ENCODE data around the gene ZSCAN32. TPM values are rescaled to one million over a fixed set of nuclear protein-coding genes. Genes with fewer than 3 reads are reported as not detected.

ZSCAN32 gene
- total RNA-seq, 4 donors from 2014 or later, result 8.2 to 16.4 (median 11.7) TPM

- no peak overlapping the region for H3K4me3 ChIP-seq (ENCODE audit: low read depth, poor library complexity, severe bottlenecking)
- intact Hi-C loops (cut with DNase I; ENCODE audit: low total_unique reads), result no loop called here
- TF ChIP-seq, protein P1, sequence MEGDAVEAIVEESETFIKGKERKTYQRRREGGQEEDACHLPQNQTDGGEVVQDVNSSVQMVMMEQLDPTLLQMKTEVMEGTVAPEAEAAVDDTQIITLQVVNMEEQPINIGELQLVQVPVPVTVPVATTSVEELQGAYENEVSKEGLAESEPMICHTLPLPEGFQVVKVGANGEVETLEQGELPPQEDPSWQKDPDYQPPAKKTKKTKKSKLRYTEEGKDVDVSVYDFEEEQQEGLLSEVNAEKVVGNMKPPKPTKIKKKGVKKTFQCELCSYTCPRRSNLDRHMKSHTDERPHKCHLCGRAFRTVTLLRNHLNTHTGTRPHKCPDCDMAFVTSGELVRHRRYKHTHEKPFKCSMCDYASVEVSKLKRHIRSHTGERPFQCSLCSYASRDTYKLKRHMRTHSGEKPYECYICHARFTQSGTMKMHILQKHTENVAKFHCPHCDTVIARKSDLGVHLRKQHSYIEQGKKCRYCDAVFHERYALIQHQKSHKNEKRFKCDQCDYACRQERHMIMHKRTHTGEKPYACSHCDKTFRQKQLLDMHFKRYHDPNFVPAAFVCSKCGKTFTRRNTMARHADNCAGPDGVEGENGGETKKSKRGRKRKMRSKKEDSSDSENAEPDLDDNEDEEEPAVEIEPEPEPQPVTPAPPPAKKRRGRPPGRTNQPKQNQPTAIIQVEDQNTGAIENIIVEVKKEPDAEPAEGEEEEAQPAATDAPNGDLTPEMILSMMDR (IDR thresholded peaks at IDR 0.05), result no peak
- TF ChIP-seq POLR2A (IDR thresholded peaks at IDR 0.05), result no peak
- DNase-seq (ENCODE audit: low spot score in 2 of 2), result no peak
- WGBS, 2 donors, result 65 to 69% methylated on average over 13 of the region's 13 CpGs
Observed at GRCh38 chr16:3349175-3349574, 51.6 kb downstream of the ZSCAN32 start.

DNA sequence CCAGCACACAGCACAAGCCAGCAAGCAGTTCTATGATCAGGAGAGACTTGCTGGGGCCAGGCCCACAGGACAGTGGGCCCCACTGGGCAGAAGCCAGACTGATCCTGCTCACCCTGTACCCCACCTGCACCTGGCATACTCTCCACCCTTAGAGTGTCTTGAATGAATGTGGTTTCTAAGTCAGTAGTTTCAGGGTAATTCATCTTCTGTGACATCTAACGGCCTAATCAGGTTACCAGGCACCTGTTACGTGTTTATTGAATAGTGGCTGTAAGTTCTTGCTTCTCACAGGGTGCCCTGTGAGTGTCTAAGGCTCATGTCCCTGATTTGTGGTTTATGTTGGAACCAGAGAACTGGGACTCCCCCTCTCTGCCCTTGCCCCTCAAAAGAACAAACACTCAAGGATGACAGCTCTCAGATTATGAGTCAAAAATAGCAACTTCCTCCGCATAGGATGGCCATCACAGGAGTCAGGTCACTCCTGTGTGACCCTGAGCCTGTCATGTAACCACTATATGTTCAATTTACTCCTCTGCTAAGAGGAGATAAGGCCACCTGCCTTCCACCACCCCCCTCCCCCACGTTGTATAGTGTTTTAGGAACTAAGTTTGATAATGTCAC is 52.1 kb downstream of the ZSCAN32 start:
- no peak for TF ChIP-seq POLR2A (IDR thresholded peaks at IDR 0.05)
- TF ChIP-seq, protein P1 (IDR thresholded peaks at IDR 0.05), result no peak
- H3K4me3 ChIP-seq (ENCODE audit: low read depth, poor library complexity, severe bottlenecking), result no peak overlapping the region
- no peak for DNase-seq (ENCODE audit: low spot score in 2 of 2)
- WGBS, 2 donors, result 49 to 62% methylated on average over 4 of the region's 4 CpGs
- intact Hi-C loops (cut with DNase I; ENCODE audit: low total_unique reads), result no loop called here

GRCh38 chr16:3347586-3347985 is 53.2 kb downstream of the ZSCAN32 start:
- TF ChIP-seq, protein P1 (IDR thresholded peaks at IDR 0.05), result no peak
- TF ChIP-seq POLR2A (IDR thresholded peaks at IDR 0.05), result no peak
- no peak overlapping the region for H3K4me3 ChIP-seq (ENCODE audit: low read depth, poor library complexity, severe bottlenecking)
- no peak for DNase-seq (ENCODE audit: low spot score in 2 of 2)
- WGBS, 2 donors, result 52 to 59% methylated on average over 10 of the region's 10 CpGs
- intact Hi-C loops (cut with DNase I; ENCODE audit: low total_unique reads), result no loop called here

- WGBS, 2 donors, result 57 to 61% methylated on average over 2 of the region's 2 CpGs
- DNase-seq (ENCODE audit: low spot score in 2 of 2), result no peak
- no peak for TF ChIP-seq POLR2A (IDR thresholded peaks at IDR 0.05)
- TF ChIP-seq, protein P1 (IDR thresholded peaks at IDR 0.05), result no peak
- no peak overlapping the region for H3K4me3 ChIP-seq (ENCODE audit: low read depth, poor library complexity, severe bottlenecking)
- intact Hi-C loops (cut with DNase I; ENCODE audit: low total_unique reads), result no loop called here
Observed at GRCh38 chr16:3346041-3346440, 54.8 kb downstream of the ZSCAN32 start.

Other genes with a start within 250 kb of the ZSCAN32 start
- not detected for gene OR1F1, start 212.8 kb downstream of the ZSCAN32 start, total RNA-seq
- gene ZNF200, start 165.8 kb downstream of the ZSCAN32 start, total RNA-seq, result 1 to 10 TPM; 2.2 to 5.7 (median 3.9) TPM
- gene MEFV, start 144.4 kb downstream of the ZSCAN32 start, total RNA-seq, result 1 to 10 TPM in 2 of 4 donors, under 1 TPM in 2; 0.80 to 3.3 (median 1.8) TPM
- gene ZNF263, start 117.5 kb downstream of the ZSCAN32 start, total RNA-seq, result 10 to 100 TPM; 40.4 to 62.3 (median 55.2) TPM
- gene TIGD7, start 95.6 kb downstream of the ZSCAN32 start, total RNA-seq, result 1 to 10 TPM; 1.9 to 6.9 (median 3.0) TPM
- gene ZNF75A, start 95.5 kb downstream of the ZSCAN32 start, total RNA-seq, result 10 to 100 TPM; 13.3 to 23.5 (median 18.2) TPM
- under 1 TPM in 2 of 4 donors, not detected in 2; 0.39 to 0.88 TPM for gene OR2C1, start 45.1 kb downstream of the ZSCAN32 start, total RNA-seq
- 10 to 100 TPM; 12.3 to 16.4 (median 13.4) TPM for gene ZNF174, start 211 bp upstream of the ZSCAN32 start, total RNA-seq
- 1 to 10 TPM; 2.1 to 3.2 (median 2.5) TPM for gene ZNF597, start 42.5 kb upstream of the ZSCAN32 start, total RNA-seq
- gene NAA60, start 42.7 kb upstream of the ZSCAN32 start, total RNA-seq, result 10 to 100 TPM; 21.2 to 42.2 (median 24.8) TPM
- gene C16orf90, start 94.5 kb upstream of the ZSCAN32 start, total RNA-seq, result not detected
- gene CLUAP1, start 100.0 kb upstream of the ZSCAN32 start, total RNA-seq, result 10 to 100 TPM in 2 of 4 donors, 1 to 10 TPM in 2; 4.3 to 21.8 (median 11.7) TPM
- gene NLRC3, start 176.4 kb upstream of the ZSCAN32 start, total RNA-seq, result under 1 TPM; 0.15 to 0.74 (median 0.28) TPM
- 1 to 10 TPM; 1.2 to 2.6 (median 2.5) TPM for gene SLX4, start 210.6 kb upstream of the ZSCAN32 start, total RNA-seq

Data from lower leg skin (tissue), 4 donors.